Endodermal cell (in vitro differentiated cells): ENCODE results near the gene HPN. TPM values are rescaled to one million over a fixed set of nuclear protein-coding genes. Genes with fewer than 3 reads are reported as not detected.

Experiments
- DNase-seq: peaks from one replicate; pipeline ENCODE4 v3.0.0-alpha.2; 2017
- H3K27ac ChIP-seq: 2 replicates; pipeline ENCODE4 v1.5.1; 2013; ENCODE audit warnings: mild to moderate bottlenecking, low read depth, low read length, moderate library complexity
- H3K27me3 ChIP-seq: 2 replicates; pipeline ENCODE4 v1.6.1; 2013; ENCODE audit warnings: mild to moderate bottlenecking, low read length, moderate library complexity; ENCODE audit not compliant: insufficient read depth, control insufficient read depth, poor library complexity, severe bottlenecking
- H3K36me3 ChIP-seq: 2 replicates; pipeline ENCODE4 v1.7.0; 2013; ENCODE audit warnings: mild to moderate bottlenecking, low read length, moderate library complexity; ENCODE audit not compliant: control insufficient read depth, insufficient read depth
- H3K4me1 ChIP-seq: one replicate; pipeline ENCODE4 v1.7.0; 2013; ENCODE audit warnings: low read length; ENCODE audit not compliant: control insufficient read depth, insufficient read depth
- H3K4me3 ChIP-seq: 2 replicates; pipeline ENCODE4 v1.5.1; 2013; ENCODE audit warnings: mild to moderate bottlenecking, low read length, moderate library complexity
- H3K9ac ChIP-seq: 2 replicates; pipeline ENCODE4 v1.6.1; 2013; ENCODE audit warnings: mild to moderate bottlenecking, low read length, moderate library complexity; ENCODE audit not compliant: poor library complexity, severe bottlenecking; ENCODE audit errors: extremely low read depth
- H3K9me3 ChIP-seq: 2 replicates; pipeline ENCODE4 v1.6.1; 2013; ENCODE audit warnings: mild to moderate bottlenecking, low read length, moderate library complexity; ENCODE audit not compliant: control insufficient read depth
- H3K27ac Mint-ChIP-seq: 2 replicates; pipeline ENCODE4 v1.8.0; 2020; ENCODE audit warnings: mixed read lengths
- H3K27me3 Mint-ChIP-seq: 2 replicates; pipeline ENCODE4 v1.8.0; 2021; ENCODE audit warnings: mild to moderate bottlenecking, mixed read lengths; ENCODE audit not compliant: insufficient read depth
- H3K36me3 Mint-ChIP-seq: 2 replicates; pipeline ENCODE4 v1.8.0; 2020; ENCODE audit warnings: low read depth, mixed read lengths
- H3K4me1 Mint-ChIP-seq: 2 replicates; pipeline ENCODE4 v1.8.0; 2020; ENCODE audit warnings: mixed read lengths
- H3K4me3 Mint-ChIP-seq: 2 replicates; pipeline ENCODE4 v1.8.0; 2020; ENCODE audit warnings: mild to moderate bottlenecking, moderate library complexity, mixed read lengths
- H3K9me3 Mint-ChIP-seq: 2 replicates; pipeline ENCODE4 v1.8.0; 2020; ENCODE audit warnings: mild to moderate bottlenecking, mixed read lengths
- CTCF ChIP-seq: fragments of 200-600 bp; sonication (generic); conservative IDR thresholded peaks from 2 replicates; pipeline ENCODE4 v1.5.0; 2021; ENCODE audit warnings: antibody characterized with exemption, mild to moderate bottlenecking
- WGBS, 2 experiments: methylation state at CpG; one replicate each; pipeline versions ENCODE4 v1.1.5 to v1.1.7; 2013; ENCODE audit warnings: missing lambda C conversion rate in 2 of 2, mixed read lengths in 1 of 2; ENCODE audit not compliant: insufficient coverage in 1 of 2, insufficient read length in 1 of 2; 5-methylcytosine and 5-hydroxymethylcytosine counted together
- total RNA-seq, 2 donors: library from RNA; stranded (reverse); fragmentation: NEBNext Ultra II Directional in 1 of 2; extraction: Animal tissue kit (Norgen Biotek cat#: 25700) in 1 of 2; gene quantifications; 2 replicates in 1 of 2; 3 replicates in 1 of 2; pipeline ENCODE4 v1.2.1, GENCODE V29; 2021

HPN gene
- total RNA-seq, 2 donors from 2014 or later = 29.0 to 49.6 TPM

- H3K27ac ChIP-seq = no peak overlapping the region
- H3K36me3 ChIP-seq = peaks cover 81% of the 10 kb centered on the region
- no peaks in the 10 kb centered on the region for H3K27me3 Mint-ChIP-seq
- no peaks in the 10 kb centered on the region for H3K4me1 Mint-ChIP-seq
- 97% methylated on average over 14 to 25 of the region's 25 CpGs for WGBS, 2 experiments
- no peak overlapping the region for H3K4me3 Mint-ChIP-seq
- H3K27me3 ChIP-seq = no peaks in the 10 kb centered on the region
- no peaks in the 10 kb centered on the region for H3K4me1 ChIP-seq
- peaks cover 76% of the 10 kb centered on the region for H3K36me3 Mint-ChIP-seq
- no peak for DNase-seq
- H3K9me3 ChIP-seq = no peaks in the 10 kb centered on the region
- TF ChIP-seq CTCF = no peak
- no peaks in the 10 kb centered on the region for H3K9me3 Mint-ChIP-seq
- H3K9ac ChIP-seq = no peak overlapping the region
- H3K4me3 ChIP-seq = no peak overlapping the region
- H3K27ac Mint-ChIP-seq = no peak overlapping the region
Observed at GRCh38 chr19:35021596-35021995, 19.9 kb upstream of the HPN start.

GRCh38 chr19:35022460-35022859 lies 19.1 kb upstream of the HPN start:
- WGBS, 2 experiments = 96 to 100% methylated on average over 10 to 11 of the region's 14 CpGs
- Mint-ChIP-seq H3K9me3 (no peaks in the 10 kb centered on the region), H3K36me3 (peaks cover 81% of the 10 kb centered on the region)

GRCh38 chr19:35023428-35023827 lies 18.1 kb upstream of the HPN start:
- H3K27ac ChIP-seq = no peak overlapping the region
- Mint-ChIP-seq H3K27me3 (no peaks in the 10 kb centered on the region), H3K9me3 (no peaks in the 10 kb centered on the region), H3K4me3 (no peak overlapping the region), H3K27ac (no peak overlapping the region), H3K36me3 (peaks cover 81% of the 10 kb centered on the region), H3K4me1 (no peaks in the 10 kb centered on the region)
- no peak for DNase-seq
- H3K27me3 ChIP-seq = no peaks in the 10 kb centered on the region
- peaks cover 83% of the 10 kb centered on the region for H3K36me3 ChIP-seq
- H3K9me3 ChIP-seq = no peaks in the 10 kb centered on the region
- no peak for TF ChIP-seq CTCF
- no peak overlapping the region for H3K4me3 ChIP-seq
- WGBS, 2 experiments = 96 to 99% methylated on average over 17 to 19 of the region's 19 CpGs
- no peaks in the 10 kb centered on the region for H3K4me1 ChIP-seq
- no peak overlapping the region for H3K9ac ChIP-seq

More at GRCh38 chr19:35022460-35022859, 19.1 kb upstream of the HPN start:
- H3K27ac Mint-ChIP-seq = no peak overlapping the region
- H3K4me1 Mint-ChIP-seq = no peaks in the 10 kb centered on the region
- Histone ChIP-seq H3K4me3 (no peak overlapping the region), H3K4me1 (no peaks in the 10 kb centered on the region), H3K9ac (no peak overlapping the region), H3K36me3 (peaks cover 82% of the 10 kb centered on the region), H3K27me3 (no peaks in the 10 kb centered on the region), H3K27ac (no peak overlapping the region), H3K9me3 (no peaks in the 10 kb centered on the region)
- H3K4me3 Mint-ChIP-seq = no peak overlapping the region
- no peak for DNase-seq
- no peaks in the 10 kb centered on the region for H3K27me3 Mint-ChIP-seq
- TF ChIP-seq CTCF = no peak
